SK-N-SH (cell line): ENCODE results near the gene KIFAP3. TPM values are rescaled to one million over a fixed set of nuclear protein-coding genes. Genes with fewer than 3 reads are reported as not detected.

ENCODE experiments used
- CTCF ChIA-PET: fragments of 300-600, 350-600 bp; formaldehyde crosslinking; extraction: SDS; loops from one replicate; lab custom pipeline; 2021; lab: Yijun Ruan, JAX
- POLR2A ChIA-PET: fragments of 350-600 bp; sonication (Branson Sonifier 250); formaldehyde crosslinking; extraction: SDS; loops from one replicate; lab custom pipeline; 2020; ENCODE audit warnings: antibody characterized with exemption, inconsistent platforms; lab: Yijun Ruan, JAX
- DNase-seq: peaks from one replicate; pipeline ENCODE4 v3.0.0; 2012
- H2AFZ ChIP-seq: fragments of 200-600 bp; sonication (generic); 2 replicates; pipeline ENCODE4 v1.8.1; 2016; ENCODE audit warnings: antibody characterized with exemption, mild to moderate bottlenecking, low read depth
- H3F3A ChIP-seq: fragments of 200-600 bp; sonication (generic); replicated peaks from 2 replicates; pipeline ENCODE3; 2016; ENCODE audit warnings: antibody characterized with exemption, mild to moderate bottlenecking; ENCODE audit not compliant: insufficient read depth
- H3K27ac ChIP-seq, 2 experiments: fragments of 200-500 bp in 1 of 2; fragments of 200-600 bp in 1 of 2; sonication (Bioruptor generic) in 1 of 2; sonication (generic), shearing (Covaris generic) in 1 of 2; 2 replicates each; pipeline versions ENCODE4 v1.5.1 to v1.6.1; 2014 to 2016; ENCODE audit warnings: low read depth in 2 of 2, inconsistent platforms in 1 of 2, low read length in 1 of 2, mild to moderate bottlenecking in 1 of 2, mixed read lengths in 1 of 2
- H3K27me3 ChIP-seq: fragments of 200-600 bp; sonication (generic), shearing (Covaris generic); 2 replicates; pipeline ENCODE4 v1.6.1; 2016; ENCODE audit warnings: mixed run types; ENCODE audit not compliant: insufficient read depth
- H3K36me3 ChIP-seq, 2 experiments: fragments of 200-500 bp in 1 of 2; fragments of 200-600 bp in 1 of 2; sonication (Bioruptor generic) in 1 of 2; sonication (generic) in 1 of 2; replicated peaks in 1 of 2; 2 replicates each; pipeline versions ENCODE3 to v1.5.1; 2014 to 2016; ENCODE audit warnings: low read length in 1 of 2, mild to moderate bottlenecking in 1 of 2; ENCODE audit not compliant: insufficient read depth in 2 of 2, control insufficient read depth in 1 of 2
- H3K4me1 ChIP-seq, 2 experiments: fragments of 200-500 bp in 1 of 2; fragments of 200-600 bp in 1 of 2; sonication (Bioruptor generic) in 1 of 2; sonication (generic), shearing (Covaris generic) in 1 of 2; 2 replicates each; pipeline versions ENCODE4 v1.5.1 to v1.6.1; 2014 to 2016; ENCODE audit warnings: low read depth in 1 of 2, low read length in 1 of 2, mixed run types in 1 of 2; ENCODE audit not compliant: insufficient read depth in 2 of 2, control insufficient read depth in 1 of 2
- H3K4me2 ChIP-seq: fragments of 200-600 bp; sonication (generic), shearing (Covaris generic); 2 replicates; pipeline ENCODE4 v1.6.1; 2017; ENCODE audit warnings: mixed run types
- H3K4me3 ChIP-seq, 2 experiments: fragments of 200-500 bp in 1 of 2; fragments of 200-600 bp in 1 of 2; sonication (Bioruptor generic) in 1 of 2; sonication (generic), shearing (Covaris generic) in 1 of 2; 2 replicates each; pipeline versions ENCODE4 v1.5.1 to v1.8.1; 2014 to 2016; ENCODE audit warnings: low read depth in 2 of 2, inconsistent platforms in 1 of 2, low read length in 1 of 2, mild to moderate bottlenecking in 1 of 2, mixed read lengths in 1 of 2, moderate library complexity in 1 of 2
- H3K79me2 ChIP-seq: fragments of 200-600 bp; sonication (generic); 2 replicates; pipeline ENCODE4 v1.8.1; 2017; ENCODE audit warnings: mild to moderate bottlenecking; ENCODE audit not compliant: insufficient read depth
- H3K9ac ChIP-seq: fragments of 200-600 bp; sonication (generic); 2 replicates; pipeline ENCODE4 v1.6.1; 2017; ENCODE audit warnings: mixed run types
- H3K9me2 ChIP-seq: fragments of 200-600 bp; sonication (generic); 2 replicates; pipeline ENCODE4 v1.6.1; 2017; ENCODE audit warnings: mixed run types
- H3K9me3 ChIP-seq: fragments of 200-600 bp; sonication (generic); 2 replicates; pipeline ENCODE4 v1.6.1; 2017; ENCODE audit warnings: mixed run types, mild to moderate bottlenecking, moderate library complexity
- H4K20me1 ChIP-seq: fragments of 200-600 bp; sonication (generic); 2 replicates; pipeline ENCODE4 v1.6.1; 2017; ENCODE audit warnings: mild to moderate bottlenecking, mixed run types; ENCODE audit not compliant: insufficient read depth
- CHD2 ChIP-seq: fragments of 150-350 bp; IDR thresholded peaks from 2 replicates; pipeline ENCODE4 v1.6.1; 2018; ENCODE audit warnings: low read length; ENCODE audit not compliant: partially characterized antibody
- EZH2phosphoT487 ChIP-seq: fragments of 200-600 bp; sonication (generic); IDR thresholded peaks from 2 replicates; pipeline ENCODE4 v1.6.1; 2017; ENCODE audit warnings: low read depth, mixed run types, mild to moderate bottlenecking, antibody characterized with exemption, moderate library complexity, borderline replicate concordance
- FOSL2 ChIP-seq: IDR thresholded peaks from 2 replicates; pipeline ENCODE4 v1.4.0; 2012; ENCODE audit warnings: low read depth, mild to moderate bottlenecking, moderate library complexity, borderline replicate concordance
- FOXJ3 ChIP-seq: sonication (generic); formaldehyde crosslinking; IDR thresholded peaks from 2 replicates; pipeline ENCODE4 v1.5.1; 2020; ENCODE audit warnings: mild to moderate bottlenecking, missing genetic modification reagents
- FOXM1 ChIP-seq: IDR thresholded peaks from 2 replicates; pipeline ENCODE4 v1.4.0; 2012; ENCODE audit warnings: low read depth, mild to moderate bottlenecking
- IRF3 ChIP-seq: fragments of 150-350 bp; IDR thresholded peaks from 2 replicates; pipeline ENCODE4 v1.6.1; 2016; ENCODE audit warnings: mild to moderate bottlenecking, low read depth, low read length
- MXI1 ChIP-seq: IDR thresholded peaks from 2 replicates; pipeline ENCODE4 v1.6.1; 2012; ENCODE audit warnings: mild to moderate bottlenecking, low read depth, low read length, improper control_type of control experiment
- NFIC ChIP-seq: IDR thresholded peaks from 2 replicates; pipeline ENCODE4 v1.4.0; 2012; ENCODE audit warnings: borderline replicate concordance
- POLR2AphosphoS5 ChIP-seq: IDR thresholded peaks from 2 replicates; pipeline ENCODE4 v1.6.1; 2012; ENCODE audit warnings: low read depth, low read length
- RAD21 ChIP-seq: IDR thresholded peaks from 2 replicates; pipeline ENCODE4 v1.6.1; 2012; ENCODE audit warnings: mild to moderate bottlenecking, low read length
- RXRA ChIP-seq: IDR thresholded peaks from 2 replicates; pipeline ENCODE4 v1.4.0; 2012; ENCODE audit warnings: low read depth, mild to moderate bottlenecking, borderline replicate concordance
- SIN3A ChIP-seq: IDR thresholded peaks from 2 replicates; pipeline ENCODE4 v1.6.1; 2012; ENCODE audit warnings: low read depth, mild to moderate bottlenecking, low read length, moderate library complexity, borderline replicate concordance
- TAF1 ChIP-seq: IDR thresholded peaks from 2 replicates; pipeline ENCODE4 v1.6.1; 2012; ENCODE audit warnings: low read depth, mild to moderate bottlenecking, low read length, moderate library complexity, borderline replicate concordance
- TCF12 ChIP-seq: IDR thresholded peaks from 2 replicates; pipeline ENCODE4 v1.4.0; 2012
- ZBTB33 ChIP-seq: IDR thresholded peaks from 2 replicates; pipeline ENCODE4 v1.4.0; 2012; ENCODE audit warnings: low read depth, borderline replicate concordance
- WGBS: methylation state at CpG from one replicate; pipeline ENCODE4 v1.1.6; 2017; ENCODE audit warnings: low lambda C conversion rate; 5-methylcytosine and 5-hydroxymethylcytosine counted together
- polyA plus RNA-seq, 3 experiments: library from polyadenylated mRNA; depleted of rRNA; stranded (reverse); fragments of >200 nt; gene quantifications; 2 replicates each; pipeline ENCODE4 v1.2.3, GENCODE V29; 2012

The KIFAP3 gene
- polyA plus RNA-seq, 1 of the 3 experiments (the other 2 are of a cell fraction) = 10.7 TPM

DNA sequence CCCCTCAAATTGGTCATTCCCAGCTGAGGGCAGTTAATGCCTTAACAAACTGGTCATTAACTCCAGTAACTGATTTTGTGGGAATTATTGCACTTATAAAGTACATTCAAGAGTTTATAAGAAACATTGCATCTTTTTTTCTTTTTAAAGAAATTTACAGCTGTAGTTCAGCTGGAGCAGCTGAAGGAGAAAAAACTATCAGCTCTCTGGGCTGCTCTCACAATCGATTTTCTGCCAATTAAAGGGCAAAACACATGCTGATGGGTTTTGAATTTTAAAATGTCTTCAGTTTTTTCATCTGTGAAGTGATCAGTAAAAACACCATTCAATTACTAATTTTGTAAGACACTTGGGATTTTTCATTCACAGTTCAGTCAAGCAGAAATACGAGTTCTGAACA, 74.7 kb downstream of the KIFAP3 start:
- WGBS = 63% methylated on average over 2 of the region's 2 CpGs
- no peak overlapping the region for H3K4me3 ChIP-seq
- H3K79me2 ChIP-seq = no peaks in the 10 kb centered on the region
- H4K20me1 ChIP-seq = no peaks in the 10 kb centered on the region
- peak overlapping the region; percentile 22 to 42; a peak in 3 of 4 replicates for H3K27ac ChIP-seq
- peak; percentile 6; the same call in 1 of the 2 replicates for TF ChIP-seq RXRA
- TF ChIP-seq FOXJ3 (CRISPR knock-in tag) = no peak
- TF ChIP-seq CHD2 = no peak
- no peak overlapping the region for H2AFZ ChIP-seq
- H3F3A ChIP-seq = peaks cover 12% of the 10 kb centered on the region
- no peaks in the 10 kb centered on the region for H3K27me3 ChIP-seq
- H3K9me2 ChIP-seq = no peaks in the 10 kb centered on the region
- no peak overlapping the region for H3K9ac ChIP-seq
- no peaks in the 10 kb centered on the region for H3K9me3 ChIP-seq
- H3K36me3 ChIP-seq = peaks cover 0 to 8% of the 10 kb centered on the region in 2 experiments
- CTCF ChIA-PET = no interaction called here
- H3K4me2 ChIP-seq = peak overlapping the region; percentile 15; the same call in 1 of the 2 replicates
- peaks cover 0 to 19% of the 10 kb centered on the region in 2 experiments; a peak in 2 of 4 replicates for H3K4me1 ChIP-seq
- DNase-seq = no peak
- POLR2A ChIA-PET = no interaction called here

DNA sequence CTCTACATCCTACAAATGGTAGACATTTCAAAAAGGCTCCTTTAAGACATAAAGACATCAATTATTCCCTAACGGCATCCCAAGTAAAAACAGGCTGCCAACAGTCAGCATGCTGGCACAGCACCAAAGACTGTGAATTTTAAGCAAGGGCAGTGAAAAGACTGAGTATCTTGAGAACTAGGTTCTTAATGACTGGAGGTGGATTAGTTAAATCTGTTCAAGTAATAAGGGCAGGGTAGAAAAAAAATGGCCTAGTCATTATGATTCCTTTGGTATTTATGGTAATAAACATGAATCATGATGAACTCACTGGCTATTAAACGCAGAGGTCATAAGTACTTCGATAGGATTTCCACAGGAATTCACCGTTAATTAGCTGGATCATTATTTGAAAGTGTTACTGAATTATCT, 75.2 kb downstream of the KIFAP3 start:
- POLR2A ChIA-PET = no interaction called here
- Histone ChIP-seq H3K4me3 (no peak overlapping the region), H3K27me3 (no peaks in the 10 kb centered on the region), H3F3A (peaks cover 12% of the 10 kb centered on the region)
- TF ChIP-seq MXI1 (no peak), ZBTB33 (no peak), SIN3A (no peak), NFIC (peak; percentile 2; the same call in 1 of the 2 replicates), FOSL2 (peak; percentile 37; the same call in 1 of the 2 replicates), RXRA (peak; percentile 35; the same call in 1 of the 2 replicates)
- TF ChIP-seq, all 33 proteins: peak for 3
- DNase-seq = no peak
- Histone ChIP-seq H3K27ac (peak overlapping the region; percentile 22 to 42; a peak in 3 of 4 replicates), H3K79me2 (no peaks in the 10 kb centered on the region), H3K36me3 (peaks cover 0 to 8% of the 10 kb centered on the region in 2 experiments), H3K4me1 (peaks cover 0 to 19% of the 10 kb centered on the region in 2 experiments; a peak in 2 of 4 replicates), H3K9me2 (no peaks in the 10 kb centered on the region), H3K9me3 (no peaks in the 10 kb centered on the region), H3K4me2 (peak overlapping the region; percentile 15; the same call in 1 of the 2 replicates), H3K9ac (0 out of 2 replicates have a peak overlapping the region, but pooled peaks have one; percentile 4), H4K20me1 (no peaks in the 10 kb centered on the region), H2AFZ (no peak overlapping the region; the same call in 1 of the 2 replicates)
- CTCF ChIA-PET = interaction anchor here (1.4 kb wide), 1 partner anchor 37 kb away, joined by 3 read pairs; no protein-coding TSS in a partner anchor
- WGBS = 47% methylated on average over 4 of the region's 4 CpGs

DNA sequence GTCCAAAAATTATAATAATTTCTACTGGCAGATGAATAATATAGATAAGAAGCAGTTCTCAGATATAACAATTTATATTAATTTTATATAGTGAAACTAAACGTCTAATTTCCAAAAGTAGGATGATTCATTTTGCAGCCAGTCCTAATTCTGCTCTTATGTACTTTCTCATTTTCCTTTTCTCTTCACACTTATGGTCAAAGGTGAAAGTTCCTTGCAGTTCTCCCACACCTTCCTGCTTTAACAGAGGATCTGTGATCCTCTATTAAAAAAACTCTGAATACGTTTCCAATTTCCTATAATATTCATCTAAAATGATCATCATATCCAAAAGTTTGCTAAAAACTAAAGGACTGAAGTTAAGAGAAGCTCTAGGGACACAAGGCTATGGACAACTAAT, 78.5 kb downstream of the KIFAP3 start:
- Histone ChIP-seq H3K9me3 (no peaks in the 10 kb centered on the region), H3K4me2 (no peak overlapping the region), H3K4me3 (no peak overlapping the region), H3K36me3 (peaks cover 0 to 8% of the 10 kb centered on the region in 2 experiments), H2AFZ (no peak overlapping the region), H3K27me3 (no peaks in the 10 kb centered on the region), H3K9me2 (no peaks in the 10 kb centered on the region), H3K79me2 (no peaks in the 10 kb centered on the region), H3K9ac (no peak overlapping the region), H3F3A (peaks cover 10% of the 10 kb centered on the region), H3K4me1 (peaks cover 0 to 19% of the 10 kb centered on the region in 2 experiments; a peak in 2 of 4 replicates), H3K27ac (no peak overlapping the region), H4K20me1 (no peaks in the 10 kb centered on the region)
- POLR2A ChIA-PET = no interaction called here
- no peak for DNase-seq
- CTCF ChIA-PET = interaction anchor here (2.5 kb wide), 1 partner anchor 67 kb away, joined by 7 read pairs; no protein-coding TSS in a partner anchor
- 62% methylated on average over 2 of the region's 2 CpGs for WGBS
- TF ChIP-seq TCF12 (no peak), RAD21 (no peak), EZH2phosphoT487 (no peak), FOXM1 (no peak), IRF3 (no peak), TAF1 (no peak), POLR2AphosphoS5 (no peak)
